Measurements from ENCODE around the gene WDR18.

DNA sequence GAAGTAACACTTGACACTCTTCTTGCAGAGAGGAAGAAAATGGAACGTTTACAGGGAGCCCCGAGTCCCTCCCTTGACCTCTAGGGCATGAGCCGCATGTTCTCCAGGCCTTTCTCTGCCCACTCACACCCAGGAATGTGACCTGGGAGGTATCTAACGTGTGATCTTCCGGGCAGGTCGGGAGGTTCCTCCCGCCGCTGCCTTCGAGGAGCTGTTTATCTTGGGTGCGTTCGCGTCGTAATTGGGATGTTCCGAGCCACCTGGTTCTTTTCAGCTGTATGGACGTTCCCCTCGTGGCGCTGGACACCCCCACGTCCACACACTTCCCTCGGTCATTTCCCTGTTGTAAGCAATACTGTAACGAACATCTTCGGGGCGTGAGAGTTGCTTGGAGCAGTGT lies 44.7 kb upstream of the WDR18 start:
- no peak for TF ChIP-seq CTCF (IDR thresholded peaks at IDR 0.05; ENCODE audit: insufficient read depth, low read length)
- no peak for TF ChIP-seq POLR2AphosphoS5 (IDR thresholded peaks at IDR 0.05; ENCODE audit: low read depth)
- no peak for TF ChIP-seq GABPA (IDR thresholded peaks at IDR 0.05; ENCODE audit: low read depth)

Data from HL-60 (cell line).